NCI-H2171 (cell line): ENCODE results near the gene RFTN2.

Source experiments
- DNase-seq: peaks from one replicate; lab custom pipeline; 2025; lab: John Stamatoyannopoulos, UW

RFTN2 gene

DNA sequence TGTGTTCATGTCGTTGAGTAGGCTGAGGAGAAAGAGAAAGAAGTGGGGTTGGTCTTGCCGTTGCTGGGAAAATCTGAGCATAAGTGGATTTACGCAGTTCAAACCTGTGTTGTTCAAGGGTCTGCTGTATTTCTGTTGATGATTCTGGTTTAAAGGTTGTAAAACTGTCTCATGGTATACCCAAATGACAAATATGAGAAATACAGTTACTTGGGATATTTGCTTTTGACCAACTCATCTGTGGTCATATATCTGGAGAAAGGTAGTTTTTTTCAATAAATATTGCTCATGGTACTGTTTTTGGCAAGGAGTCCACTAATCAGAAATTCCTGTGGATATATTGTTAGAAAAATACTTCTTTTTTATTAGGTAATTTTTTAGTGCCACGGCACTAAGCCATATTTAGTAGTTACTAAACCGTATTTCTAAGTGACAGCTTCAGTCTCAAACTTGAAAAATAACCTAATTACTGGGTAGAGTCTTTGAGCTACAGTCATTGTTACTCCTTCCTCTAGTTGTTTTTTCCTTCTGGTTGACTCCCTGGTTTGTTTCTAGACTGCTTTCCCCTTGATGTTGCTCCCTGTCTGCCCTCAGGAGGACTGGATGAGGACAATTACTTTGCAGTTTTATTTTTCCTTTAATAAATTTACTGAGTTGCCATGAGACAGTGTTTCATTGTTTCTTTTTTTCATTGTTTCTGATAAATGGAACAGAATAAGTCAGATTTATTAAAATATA, 128.1 kb downstream of the RFTN2 start:
- no peak for DNase-seq

DNA sequence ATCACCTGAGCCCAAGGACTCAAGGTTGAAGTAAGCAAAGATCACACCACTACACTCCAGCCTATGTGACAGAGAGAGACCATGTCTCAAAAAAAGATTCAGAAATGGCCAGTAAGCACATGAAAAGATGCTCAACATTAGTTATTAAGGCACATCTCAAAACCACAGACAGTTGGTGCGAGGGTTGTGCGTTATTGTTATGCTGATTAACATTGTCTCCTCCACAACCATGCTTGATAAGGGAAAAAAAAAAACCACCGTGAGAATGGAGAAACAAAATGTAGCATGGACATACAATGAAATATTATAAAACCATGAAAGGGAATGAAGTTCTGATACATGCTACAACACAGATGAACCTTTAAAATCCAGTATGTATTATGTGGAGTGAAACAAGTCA, 132.2 kb downstream of the RFTN2 start:
- no peak for DNase-seq

DNA sequence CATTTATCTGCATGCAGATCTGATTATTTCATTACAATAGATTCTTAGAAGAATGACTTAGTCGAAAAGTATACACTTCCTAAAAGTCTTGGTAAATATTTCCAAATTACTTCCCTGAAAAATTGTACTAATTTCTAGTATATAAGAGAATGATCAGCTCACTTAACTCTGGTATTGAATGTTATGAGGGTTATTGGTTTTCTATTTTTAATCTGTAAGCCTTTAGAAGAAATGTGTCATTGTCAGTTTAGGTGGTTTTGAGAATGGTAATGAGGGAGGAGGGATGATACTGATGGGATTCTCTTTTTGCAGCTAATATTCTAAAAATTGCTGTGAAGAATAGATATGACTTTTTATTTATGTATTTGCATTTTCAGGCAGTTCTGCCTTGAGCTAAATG, 135.7 kb downstream of the RFTN2 start:
- no peak for DNase-seq

DNA sequence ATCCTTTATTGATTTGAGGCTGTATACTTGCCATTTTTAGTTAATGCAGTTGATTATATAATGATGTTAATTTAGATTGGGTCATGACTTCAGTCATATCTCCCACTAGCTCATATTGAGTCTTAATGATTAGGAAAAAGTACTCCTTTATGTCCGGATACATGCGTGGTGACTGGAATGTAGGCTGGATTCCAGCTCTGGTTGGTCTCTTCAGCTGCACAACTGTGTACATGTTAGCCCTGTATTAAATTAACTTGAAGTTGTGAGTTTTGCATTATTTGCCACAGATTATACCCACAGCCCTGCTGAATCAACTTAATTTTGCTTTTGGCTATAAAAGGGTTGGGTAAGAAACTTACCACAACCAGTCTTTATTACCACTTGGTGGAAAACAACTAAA, 137.0 kb downstream of the RFTN2 start:
- no peak for DNase-seq
